ENCODE measurements around the gene FKBP4. TPM values are rescaled to one million over a fixed set of nuclear protein-coding genes. Genes with fewer than 3 reads are reported as not detected.

The FKBP4 gene
- total and polyA plus RNA-seq, 4 donors: 21.3 to 38.7 (median 31.6) TPM

DNA sequence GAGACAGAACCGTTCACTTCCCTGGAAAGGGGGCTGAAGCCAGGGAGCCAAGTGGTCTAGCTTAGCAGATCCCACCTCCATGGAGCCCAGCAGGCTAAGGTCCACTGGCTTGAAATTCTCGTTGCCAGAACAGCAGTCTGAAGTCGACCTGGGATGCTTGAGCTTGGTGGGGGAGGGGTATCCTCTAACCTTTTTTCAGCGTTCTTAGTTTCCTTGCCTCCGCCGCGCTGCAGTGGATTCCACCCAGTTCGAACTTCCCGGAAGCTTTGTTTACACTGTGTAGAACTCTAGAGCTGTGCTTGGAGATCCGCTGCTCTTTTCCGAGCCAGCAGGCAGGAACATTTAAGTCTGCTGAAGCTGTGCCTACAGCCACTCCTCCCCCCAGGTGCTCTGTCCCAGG lies 45.2 kb upstream of the FKBP4 start:
- H3K4me1 ChIP-seq (ENCODE audit: control insufficient read depth in 4 of 4, insufficient read depth in 4 of 4, low read length in 3 of 4): no peaks in the 10 kb centered on the region
- peaks cover 0 to 7% (median 0%) of the 10 kb centered on the region in 4 donors for H3K27me3 ChIP-seq (ENCODE audit: control insufficient read depth in 4 of 4, insufficient read depth in 4 of 4, low read length in 3 of 4)
- WGBS: 50% methylated on average over 11 of the region's 11 CpGs
- no peak for DNase-seq (ENCODE audit: low spot score)
- no peak overlapping the region for H3K9ac ChIP-seq (ENCODE audit: low read depth in 1 of 2, low read length in 2 of 2)
- H3K9me3 ChIP-seq (ENCODE audit: control insufficient read depth in 4 of 4, low read length in 3 of 4): no peaks in the 10 kb centered on the region
- H3K36me3 ChIP-seq (ENCODE audit: control insufficient read depth in 4 of 4, insufficient read depth in 3 of 4, low read depth in 1 of 4, low read length in 3 of 4): no peaks in the 10 kb centered on the region
- H3K27ac ChIP-seq (ENCODE audit: low read depth in 1 of 2, low read length in 2 of 2): no peak overlapping the region
- no peak for TF ChIP-seq RXRA (IDR thresholded peaks at IDR 0.05)
- no peak for TF ChIP-seq JUND (IDR thresholded peaks at IDR 0.05)
- TF ChIP-seq, protein P1, sequence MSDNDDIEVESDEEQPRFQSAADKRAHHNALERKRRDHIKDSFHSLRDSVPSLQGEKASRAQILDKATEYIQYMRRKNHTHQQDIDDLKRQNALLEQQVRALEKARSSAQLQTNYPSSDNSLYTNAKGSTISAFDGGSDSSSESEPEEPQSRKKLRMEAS (IDR thresholded peaks at IDR 0.05): no peak
- no peak for TF ChIP-seq NR2F2 (IDR thresholded peaks at IDR 0.05)
- TF ChIP-seq, protein P2, sequence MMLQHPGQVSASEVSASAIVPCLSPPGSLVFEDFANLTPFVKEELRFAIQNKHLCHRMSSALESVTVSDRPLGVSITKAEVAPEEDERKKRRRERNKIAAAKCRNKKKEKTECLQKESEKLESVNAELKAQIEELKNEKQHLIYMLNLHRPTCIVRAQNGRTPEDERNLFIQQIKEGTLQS (IDR thresholded peaks at IDR 0.05): no peak
- no peak for TF ChIP-seq YY1 (IDR thresholded peaks at IDR 0.05)
- no peak for TF ChIP-seq FOXA2 (IDR thresholded peaks at IDR 0.05)
- TF ChIP-seq SP1 (IDR thresholded peaks at IDR 0.05): no peak
- TF ChIP-seq HNF4G (IDR thresholded peaks at IDR 0.05): no peak
- no peak overlapping the region for H3K4me3 ChIP-seq (ENCODE audit: low read depth in 1 of 3, low read length in 3 of 3)

DNA sequence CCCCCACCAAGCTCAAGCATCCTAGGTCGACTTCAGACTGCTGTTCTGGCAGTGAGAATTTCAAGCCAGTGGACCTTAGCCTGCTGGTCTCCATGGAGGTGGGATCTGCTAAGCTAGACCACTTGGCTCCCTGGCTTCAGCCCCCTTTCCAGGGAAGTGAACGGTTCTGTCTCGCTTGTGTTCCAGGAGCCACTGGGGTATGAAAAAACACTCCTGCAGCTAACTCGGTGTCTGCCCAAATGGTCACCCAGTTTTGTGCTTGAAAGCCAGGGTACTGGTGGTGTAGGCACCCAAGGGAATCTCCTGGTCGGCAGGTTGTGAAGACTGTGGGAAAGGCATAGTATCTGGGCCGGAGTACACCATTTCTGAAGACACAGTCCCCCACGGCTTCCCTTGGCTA lies 44.6 kb upstream of the FKBP4 start:
- no peak for DNase-seq (ENCODE audit: low spot score)
- H3K27me3 ChIP-seq (ENCODE audit: control insufficient read depth in 4 of 4, insufficient read depth in 4 of 4, low read length in 3 of 4): peaks cover 0 to 10% (median 0%) of the 10 kb centered on the region in 4 donors
- TF ChIP-seq, protein P1 (IDR thresholded peaks at IDR 0.05): no peak
- TF ChIP-seq JUND (IDR thresholded peaks at IDR 0.05) (no peak), HNF4G (IDR thresholded peaks at IDR 0.05) (no peak), SP1 (IDR thresholded peaks at IDR 0.05) (no peak), FOXA1 (IDR thresholded peaks at IDR 0.05) (no peak), FOXA2 (IDR thresholded peaks at IDR 0.05) (no peak), TAF1 (conservative IDR thresholded peaks at IDR 0.05) (no peak), EGR1 (IDR thresholded peaks at IDR 0.05; ENCODE audit: low read depth in 2 of 2) (no peak), GABPA (IDR thresholded peaks at IDR 0.05 in 1 of 2, conservative IDR thresholded peaks at IDR 0.05 in 1 of 2) (no peak), RAD21 (IDR thresholded peaks at IDR 0.05) (no peak)
- TF ChIP-seq, protein P3, sequence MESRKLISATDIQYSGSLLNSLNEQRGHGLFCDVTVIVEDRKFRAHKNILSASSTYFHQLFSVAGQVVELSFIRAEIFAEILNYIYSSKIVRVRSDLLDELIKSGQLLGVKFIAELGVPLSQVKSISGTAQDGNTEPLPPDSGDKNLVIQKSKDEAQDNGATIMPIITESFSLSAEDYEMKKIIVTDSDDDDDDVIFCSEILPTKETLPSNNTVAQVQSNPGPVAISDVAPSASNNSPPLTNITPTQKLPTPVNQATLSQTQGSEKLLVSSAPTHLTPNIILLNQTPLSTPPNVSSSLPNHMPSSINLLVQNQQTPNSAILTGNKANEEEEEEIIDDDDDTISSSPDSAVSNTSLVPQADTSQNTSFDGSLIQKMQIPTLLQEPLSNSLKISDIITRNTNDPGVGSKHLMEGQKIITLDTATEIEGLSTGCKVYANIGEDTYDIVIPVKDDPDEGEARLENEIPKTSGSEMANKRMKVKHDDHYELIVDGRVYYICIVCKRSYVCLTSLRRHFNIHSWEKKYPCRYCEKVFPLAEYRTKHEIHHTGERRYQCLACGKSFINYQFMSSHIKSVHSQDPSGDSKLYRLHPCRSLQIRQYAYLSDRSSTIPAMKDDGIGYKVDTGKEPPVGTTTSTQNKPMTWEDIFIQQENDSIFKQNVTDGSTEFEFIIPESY (IDR thresholded peaks at IDR 0.05): no peak
- H3K4me3 ChIP-seq (ENCODE audit: low read depth in 1 of 3, low read length in 3 of 3): no peak overlapping the region
- WGBS: 61% methylated on average over 7 of the region's 7 CpGs
- no peaks in the 10 kb centered on the region for H3K4me1 ChIP-seq (ENCODE audit: control insufficient read depth in 4 of 4, insufficient read depth in 4 of 4, low read length in 3 of 4)
- H3K9ac ChIP-seq (ENCODE audit: low read depth in 1 of 2, low read length in 2 of 2): no peak overlapping the region
- H3K36me3 ChIP-seq (ENCODE audit: control insufficient read depth in 4 of 4, insufficient read depth in 3 of 4, low read depth in 1 of 4, low read length in 3 of 4): no peaks in the 10 kb centered on the region
- no peak overlapping the region for H3K27ac ChIP-seq (ENCODE audit: low read depth in 1 of 2, low read length in 2 of 2)
- H3K9me3 ChIP-seq (ENCODE audit: control insufficient read depth in 4 of 4, low read length in 3 of 4): no peaks in the 10 kb centered on the region

DNA sequence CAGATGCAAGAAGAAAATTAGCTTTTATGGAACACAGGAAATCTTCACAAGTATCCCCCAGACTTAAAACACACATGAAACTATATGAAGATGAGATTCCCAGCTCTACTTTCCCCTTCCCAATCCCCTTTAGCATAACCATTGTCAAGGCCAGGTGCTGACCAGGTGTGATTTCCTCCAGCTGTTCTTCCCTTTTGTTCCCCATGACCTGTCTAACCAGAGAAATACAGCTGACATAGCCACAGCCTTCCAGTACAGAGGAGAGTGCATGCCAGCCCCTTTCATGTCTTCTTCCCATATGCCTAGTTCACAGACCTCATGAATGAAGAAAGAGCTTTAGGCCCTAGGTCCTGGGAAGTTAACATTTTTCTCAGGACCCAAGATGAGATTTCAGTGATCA lies 43.5 kb upstream of the FKBP4 start:
- TF ChIP-seq, protein P4, sequence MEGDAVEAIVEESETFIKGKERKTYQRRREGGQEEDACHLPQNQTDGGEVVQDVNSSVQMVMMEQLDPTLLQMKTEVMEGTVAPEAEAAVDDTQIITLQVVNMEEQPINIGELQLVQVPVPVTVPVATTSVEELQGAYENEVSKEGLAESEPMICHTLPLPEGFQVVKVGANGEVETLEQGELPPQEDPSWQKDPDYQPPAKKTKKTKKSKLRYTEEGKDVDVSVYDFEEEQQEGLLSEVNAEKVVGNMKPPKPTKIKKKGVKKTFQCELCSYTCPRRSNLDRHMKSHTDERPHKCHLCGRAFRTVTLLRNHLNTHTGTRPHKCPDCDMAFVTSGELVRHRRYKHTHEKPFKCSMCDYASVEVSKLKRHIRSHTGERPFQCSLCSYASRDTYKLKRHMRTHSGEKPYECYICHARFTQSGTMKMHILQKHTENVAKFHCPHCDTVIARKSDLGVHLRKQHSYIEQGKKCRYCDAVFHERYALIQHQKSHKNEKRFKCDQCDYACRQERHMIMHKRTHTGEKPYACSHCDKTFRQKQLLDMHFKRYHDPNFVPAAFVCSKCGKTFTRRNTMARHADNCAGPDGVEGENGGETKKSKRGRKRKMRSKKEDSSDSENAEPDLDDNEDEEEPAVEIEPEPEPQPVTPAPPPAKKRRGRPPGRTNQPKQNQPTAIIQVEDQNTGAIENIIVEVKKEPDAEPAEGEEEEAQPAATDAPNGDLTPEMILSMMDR (IDR thresholded peaks at IDR 0.05; ENCODE audit: low read depth, low read length, missing input control): no peak
- TF ChIP-seq, protein P1 (IDR thresholded peaks at IDR 0.05): no peak
- TF ChIP-seq JUND (IDR thresholded peaks at IDR 0.05): no peak
- no peak for TF ChIP-seq TAF1 (conservative IDR thresholded peaks at IDR 0.05)
- TF ChIP-seq FOXA2 (IDR thresholded peaks at IDR 0.05): no peak
- no peaks in the 10 kb centered on the region for H3K9me3 ChIP-seq (ENCODE audit: control insufficient read depth in 4 of 4, low read length in 3 of 4)
- DNase-seq (ENCODE audit: low spot score): no peak
- H3K4me1 ChIP-seq (ENCODE audit: control insufficient read depth in 4 of 4, insufficient read depth in 4 of 4, low read length in 3 of 4): no peaks in the 10 kb centered on the region
- no peak overlapping the region for H3K27ac ChIP-seq (ENCODE audit: low read depth in 1 of 2, low read length in 2 of 2)
- no peak overlapping the region for H3K9ac ChIP-seq (ENCODE audit: low read depth in 1 of 2, low read length in 2 of 2)
- no peak overlapping the region for H3K4me3 ChIP-seq (ENCODE audit: low read depth in 1 of 3, low read length in 3 of 3)
- no peaks in the 10 kb centered on the region for H3K36me3 ChIP-seq (ENCODE audit: control insufficient read depth in 4 of 4, insufficient read depth in 3 of 4, low read depth in 1 of 4, low read length in 3 of 4)
- H3K27me3 ChIP-seq (ENCODE audit: control insufficient read depth in 4 of 4, insufficient read depth in 4 of 4, low read length in 3 of 4): peaks cover 0 to 10% (median 0%) of the 10 kb centered on the region in 4 donors
